Transverse colon (tissue), 1 donor: ENCODE data around the gene DRC7.

ENCODE experiments used
- EP300 ChIP-seq: sonication (generic); formaldehyde crosslinking; IDR thresholded peaks from one replicate; pipeline ENCODE4 v1.6.1; 2017; ENCODE audit warnings: antibody characterized with exemption, low read depth
- POLR2A ChIP-seq: fragments of 450-650 bp; IDR thresholded peaks from one replicate; pipeline ENCODE4 v1.6.1; 2016; ENCODE audit warnings: antibody characterized with exemption, mild to moderate bottlenecking, moderate library complexity

- TF ChIP-seq EP300 (no peak), POLR2A (peak; percentile 61)
These were observed 40.5 kb downstream of the DRC7 start for GRCh38 chr16:57734925-57735754.
